OCI-LY7 (cell line): ENCODE measurements around the gene PITPNC1.
A peak's percentile ranks its signal among the peaks of the same experiment; 100 is the strongest.

Source experiments
- EZH2phosphoT487 ChIP-seq: fragments of 200-600 bp; sonication (generic); IDR thresholded peaks from 2 replicates; pipeline ENCODE4 v1.6.1; 2018; ENCODE audit warnings: low read depth, borderline replicate concordance, mild to moderate bottlenecking, mixed run types, antibody characterized with exemption, low read length, moderate library complexity, mixed read lengths
- TF ChIP-seq, protein P1 (sequence below): fragments of 200-600 bp; sonication (generic); conservative IDR thresholded peaks from 2 replicates; pipeline ENCODE4 v1.5.1; 2014; ENCODE audit warnings: mild to moderate bottlenecking, antibody characterized with exemption, low read length, moderate library complexity, mixed read lengths

- TF ChIP-seq EZH2phosphoT487: no peak
- TF ChIP-seq, protein P1, sequence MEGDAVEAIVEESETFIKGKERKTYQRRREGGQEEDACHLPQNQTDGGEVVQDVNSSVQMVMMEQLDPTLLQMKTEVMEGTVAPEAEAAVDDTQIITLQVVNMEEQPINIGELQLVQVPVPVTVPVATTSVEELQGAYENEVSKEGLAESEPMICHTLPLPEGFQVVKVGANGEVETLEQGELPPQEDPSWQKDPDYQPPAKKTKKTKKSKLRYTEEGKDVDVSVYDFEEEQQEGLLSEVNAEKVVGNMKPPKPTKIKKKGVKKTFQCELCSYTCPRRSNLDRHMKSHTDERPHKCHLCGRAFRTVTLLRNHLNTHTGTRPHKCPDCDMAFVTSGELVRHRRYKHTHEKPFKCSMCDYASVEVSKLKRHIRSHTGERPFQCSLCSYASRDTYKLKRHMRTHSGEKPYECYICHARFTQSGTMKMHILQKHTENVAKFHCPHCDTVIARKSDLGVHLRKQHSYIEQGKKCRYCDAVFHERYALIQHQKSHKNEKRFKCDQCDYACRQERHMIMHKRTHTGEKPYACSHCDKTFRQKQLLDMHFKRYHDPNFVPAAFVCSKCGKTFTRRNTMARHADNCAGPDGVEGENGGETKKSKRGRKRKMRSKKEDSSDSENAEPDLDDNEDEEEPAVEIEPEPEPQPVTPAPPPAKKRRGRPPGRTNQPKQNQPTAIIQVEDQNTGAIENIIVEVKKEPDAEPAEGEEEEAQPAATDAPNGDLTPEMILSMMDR: 0 out of 2 replicates have a peak, but pooled peaks have one; percentile 28
These were observed 302.1 kb downstream of the PITPNC1 start for GRCh38 chr17:67679225-67679624.
